Effector CD4-positive, alpha-beta T cell (primary cell): ENCODE results near the gene EZH2.

Experiments
- DNase-seq: peaks from one replicate; pipeline ENCODE4 v3.0.0-alpha.2; 2020

The EZH2 gene

DNA sequence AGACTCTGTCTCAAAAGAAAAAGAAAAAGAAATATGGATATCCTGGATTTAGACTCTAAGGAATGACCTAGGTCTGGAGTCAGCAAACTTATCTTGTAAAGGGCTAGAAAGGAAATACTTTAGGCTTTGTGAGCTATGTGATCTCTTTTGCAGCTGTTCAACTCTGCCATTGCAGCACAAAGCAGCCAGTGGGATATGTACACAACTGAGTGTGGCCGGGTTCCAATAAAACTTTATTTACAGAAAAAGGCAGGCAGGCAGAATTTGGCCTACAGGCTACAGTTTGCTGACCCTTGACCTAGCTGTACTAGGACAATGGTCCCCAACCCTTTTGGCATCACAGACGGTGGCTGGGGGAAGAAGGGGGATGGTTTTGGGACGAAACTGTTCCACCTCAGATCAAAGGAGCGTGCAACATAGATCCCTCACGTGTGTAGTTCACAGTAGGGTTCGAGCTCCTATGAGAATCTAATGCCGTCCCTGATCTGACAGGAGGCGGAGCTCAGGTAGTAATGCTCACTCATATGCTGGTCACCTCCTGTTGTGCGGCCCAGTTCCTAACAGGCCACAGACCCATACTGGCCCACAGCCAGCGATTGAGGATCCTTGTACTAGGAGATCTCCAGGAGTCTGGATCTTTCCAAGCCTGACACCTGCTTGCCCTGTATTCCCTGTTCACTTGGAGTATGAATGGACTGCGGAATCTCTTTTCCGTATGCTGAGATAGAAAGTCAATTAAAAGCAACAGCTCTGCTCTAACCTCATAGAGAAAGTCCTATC, 122.4 kb downstream of the EZH2 start:
- no peak for DNase-seq
